Measurements from ENCODE around the gene DENND2A.
"Not testable (repeated sequence)": the region's sequence is repeated elsewhere in the genome, so short reads cannot be mapped to it uniquely, and the experiment has no call there.

GRCh38 chr7:140497807-140498206 is 142.8 kb downstream of the DENND2A start:
- not testable (repeated sequence) for TF ChIP-seq POLR2A (IDR thresholded peaks at IDR 0.05; ENCODE audit: low read depth, low read length); FOS (IDR thresholded peaks at IDR 0.05; ENCODE audit: low read depth, low read length); CTCF (conservative IDR thresholded peaks at IDR 0.05; ENCODE audit: low read depth, low read length); RAD21 (IDR thresholded peaks at IDR 0.05; ENCODE audit: low read length); SMC3 (IDR thresholded peaks at IDR 0.05; ENCODE audit: low read depth, low read length); ELK1 (IDR thresholded peaks at IDR 0.05; ENCODE audit: borderline replicate concordance, low read depth, low read length); MAFK (IDR thresholded peaks at IDR 0.05; ENCODE audit: low read depth, low read length); MAZ (IDR thresholded peaks at IDR 0.05; ENCODE audit: borderline replicate concordance, low read depth, low read length); USF2 (IDR thresholded peaks at IDR 0.05; ENCODE audit: low read depth, low read length); RFX5 (IDR thresholded peaks at IDR 0.05; ENCODE audit: low read depth, low read length); BHLHE40 (IDR thresholded peaks at IDR 0.05; ENCODE audit: low read depth, low read length); CHD1 (IDR thresholded peaks at IDR 0.05; ENCODE audit: low read depth, low read length); RCOR1 (IDR thresholded peaks at IDR 0.05; ENCODE audit: insufficient replicate concordance, low read length)

Measured in IMR-90 (cell line).